CD4-positive, alpha-beta T cell (primary cell): Measurements from ENCODE around the gene SCN3B. TPM values are rescaled to one million over a fixed set of nuclear protein-coding genes. Genes with fewer than 3 reads are reported as not detected.

Experiments used
- ATAC-seq: fragments of 200-7000 bp; cut with Tn5 transposase; one replicate; pipeline ENCODE4 v1.10.0; 2022; ENCODE audit warnings: mild to moderate bottlenecking; ENCODE audit not compliant: poor library complexity
- CTCF ChIA-PET: fragments of 350-600 bp; sonication (Branson Sonifier 250); formaldehyde crosslinking; loops from one replicate; lab custom pipeline; 2021; ENCODE audit warnings: antibody characterized with exemption, inconsistent platforms; lab: Charles Lee
- POLR2A ChIA-PET: fragments of 350-600 bp; sonication (Branson Sonifier 250); formaldehyde crosslinking; loops from one replicate; lab custom pipeline; 2021; ENCODE audit warnings: antibody characterized with exemption, inconsistent platforms; lab: Charles Lee
- DNase-seq, 14 experiments: peaks; one replicate each; pipeline ENCODE4 v3.0.0-alpha.2; 2013 to 2020; ENCODE audit warnings: mixed read lengths in 2 of 14
- H3K27ac ChIP-seq, 2 donors: one replicate each; pipeline versions ENCODE4 v1.5.1 to v1.7.0; 2013; ENCODE audit warnings: low read length in 2 of 2, low read depth in 1 of 2, mild to moderate bottlenecking in 1 of 2
- H3K27me3 ChIP-seq, 2 experiments: 1 replicate in 1 of 2; 2 replicates in 1 of 2; pipeline versions ENCODE4 v1.6.1 to v1.7.0; 2013; ENCODE audit warnings: low read length in 2 of 2, control low read depth in 1 of 2, mild to moderate bottlenecking in 1 of 2, moderate library complexity in 1 of 2; ENCODE audit not compliant: insufficient read depth in 2 of 2, control insufficient read depth in 1 of 2
- H3K36me3 ChIP-seq: one replicate; pipeline ENCODE4 v1.6.1; 2013; ENCODE audit warnings: low read length, control low read depth; ENCODE audit not compliant: insufficient read depth
- H3K4me1 ChIP-seq: one replicate; pipeline ENCODE4 v1.6.1; 2013; ENCODE audit warnings: low read length, control low read depth; ENCODE audit not compliant: insufficient read depth
- H3K4me3 ChIP-seq: one replicate; pipeline ENCODE4 v1.5.1; 2013; ENCODE audit warnings: mild to moderate bottlenecking, low read length, moderate library complexity
- H3K9me3 ChIP-seq, 2 experiments: 1 replicate in 1 of 2; 2 replicates in 1 of 2; pipeline versions ENCODE4 v1.6.1 to v1.7.0; 2013; ENCODE audit warnings: low read length in 2 of 2, mild to moderate bottlenecking in 2 of 2, control low read depth in 1 of 2, moderate library complexity in 1 of 2; ENCODE audit not compliant: control insufficient read depth in 1 of 2, insufficient read depth in 1 of 2
- H3K27ac Mint-ChIP-seq: one replicate; pipeline ENCODE4 v1.8.0; 2020; ENCODE audit warnings: mixed read lengths
- H3K27me3 Mint-ChIP-seq: one replicate; pipeline ENCODE4 v1.8.0; 2021; ENCODE audit warnings: mixed read lengths
- H3K36me3 Mint-ChIP-seq: one replicate; pipeline ENCODE4 v1.8.0; 2021; ENCODE audit warnings: low read depth, mixed read lengths
- H3K4me1 Mint-ChIP-seq: one replicate; pipeline ENCODE4 v1.8.0; 2021; ENCODE audit warnings: low read depth, mixed read lengths
- H3K4me3 Mint-ChIP-seq: one replicate; pipeline ENCODE4 v1.8.0; 2020; ENCODE audit warnings: mild to moderate bottlenecking, mixed read lengths
- H3K9me3 Mint-ChIP-seq: one replicate; pipeline ENCODE4 v1.8.0; 2020; ENCODE audit warnings: mixed read lengths
- CTCF ChIP-seq: fragments of 200-600 bp; IDR thresholded peaks from one replicate; pipeline ENCODE4 v1.8.0; 2022; ENCODE audit warnings: antibody characterized with exemption, mild to moderate bottlenecking
- intact Hi-C, 2 experiments: fragments of 100-400 bp; cut with DNase I in 1 of 2; cut with micrococcal nuclease in 1 of 2; formaldehyde crosslinking; loops; one replicate each; pipeline versions ENCODE4 v1.15.1 to v1.9.0; 2023 to 2025; cut with DNase I, micrococcal nuclease
- total RNA-seq, 174 experiments: library from RNA in 2 of 174; stranded (reverse) in 2 of 174; gene quantifications; one replicate each; pipeline ENCODE4 v1.2.3 and lab custom pipeline; 2021 to 2026

Gene SCN3B
- total RNA-seq, 2 experiments from 2014 or later: not detected

DNA sequence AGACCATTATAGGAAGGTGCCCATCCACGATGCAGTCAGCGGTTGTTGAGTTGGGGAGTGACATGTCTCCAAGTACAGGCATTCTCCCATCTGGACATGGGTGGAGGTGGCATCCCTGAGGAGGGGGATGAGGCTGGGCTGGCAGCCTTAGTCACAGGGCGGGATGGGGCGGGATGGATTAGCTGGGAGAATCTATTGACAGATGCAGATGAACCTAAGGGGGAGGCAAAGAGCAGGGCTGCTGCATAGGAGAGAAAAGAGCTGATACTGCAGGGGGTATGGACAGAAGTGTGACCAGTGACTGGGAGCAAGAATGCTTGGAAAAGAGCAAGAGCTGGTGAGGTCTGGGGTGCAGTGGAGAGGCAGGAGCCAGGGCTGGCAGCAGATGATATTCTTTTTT is 42.7 kb downstream of the SCN3B start:
- no peak for DNase-seq
- no peak overlapping the region for H3K27ac Mint-ChIP-seq

DNA sequence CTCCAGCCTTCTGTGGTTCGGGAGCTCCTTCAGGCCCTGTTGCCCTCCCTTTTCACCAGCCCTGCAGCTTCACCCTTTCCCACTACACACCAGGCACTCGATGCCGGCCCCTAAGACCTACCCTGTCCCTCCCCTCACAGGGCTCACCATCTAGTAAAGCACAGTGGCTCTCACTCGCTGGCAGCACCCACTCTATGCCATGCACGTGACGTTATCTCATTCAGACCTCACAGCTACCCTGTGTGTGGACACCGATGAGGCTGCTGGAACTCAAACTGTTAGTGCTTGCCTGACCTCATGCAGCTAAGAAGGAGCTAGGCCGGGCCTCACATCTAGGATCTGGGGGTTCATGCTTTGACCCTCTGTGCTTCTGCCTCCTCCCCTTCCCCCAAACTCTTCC is 45.5 kb downstream of the SCN3B start:
- TF ChIP-seq CTCF: no peak
- H3K4me1 ChIP-seq: no peaks in the 10 kb centered on the region
- H3K4me3 ChIP-seq: no peak overlapping the region
- H3K27ac ChIP-seq: no peak overlapping the region
- DNase-seq (no peak), ATAC-seq (no peak)
- no peaks in the 10 kb centered on the region for H3K27me3 Mint-ChIP-seq
- H3K36me3 ChIP-seq: peaks cover 65% of the 10 kb centered on the region
- H3K27ac Mint-ChIP-seq: no peak overlapping the region
- POLR2A ChIA-PET: no interaction called here
- no peak overlapping the region for H3K4me3 Mint-ChIP-seq
- CTCF ChIA-PET: no interaction called here
- no peaks in the 10 kb centered on the region for H3K9me3 Mint-ChIP-seq
- intact Hi-C loops: no loop called here
- no peaks in the 10 kb centered on the region for H3K4me1 Mint-ChIP-seq
- H3K27me3 ChIP-seq: no peaks in the 10 kb centered on the region
- no peaks in the 10 kb centered on the region for H3K9me3 ChIP-seq
- peaks cover 77% of the 10 kb centered on the region for H3K36me3 Mint-ChIP-seq

More for the DNA sequence above, 42.7 kb downstream of the SCN3B start:
- no peaks in the 10 kb centered on the region for H3K4me1 Mint-ChIP-seq
- no peaks in the 10 kb centered on the region for H3K27me3 ChIP-seq
- no peak overlapping the region for H3K4me3 Mint-ChIP-seq
- H3K27me3 Mint-ChIP-seq: no peaks in the 10 kb centered on the region
- no peaks in the 10 kb centered on the region for H3K9me3 Mint-ChIP-seq
- no peak for TF ChIP-seq CTCF
- no peak overlapping the region for H3K27ac ChIP-seq
- CTCF ChIA-PET: no interaction called here
- no peak overlapping the region for H3K4me3 ChIP-seq
- ATAC-seq: no peak
- POLR2A ChIA-PET: no interaction called here
- peaks cover 58% of the 10 kb centered on the region for H3K36me3 ChIP-seq
- H3K36me3 Mint-ChIP-seq: peaks cover 73% of the 10 kb centered on the region
- intact Hi-C loops: no loop called here
- no peaks in the 10 kb centered on the region for H3K4me1 ChIP-seq
- H3K9me3 ChIP-seq: no peaks in the 10 kb centered on the region

DNA sequence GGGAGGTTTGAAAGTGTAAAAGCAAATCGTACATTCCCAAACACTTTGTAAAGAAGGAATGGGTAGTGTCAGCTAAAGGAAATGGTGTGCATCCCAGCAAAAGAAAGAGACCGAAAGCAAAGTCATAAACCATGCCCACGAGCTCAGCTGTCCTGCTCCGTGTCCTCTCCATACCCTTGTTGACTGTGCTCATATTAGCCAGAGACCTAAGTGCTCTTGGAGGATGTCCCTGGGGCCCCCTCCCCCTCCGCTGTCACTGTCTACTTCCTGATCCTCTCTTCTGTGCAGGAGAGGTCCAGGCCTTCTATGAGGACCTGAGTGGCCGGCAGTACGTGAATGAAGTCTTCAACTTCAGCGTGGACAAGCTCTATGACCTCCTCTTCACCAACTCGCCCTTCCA is 46.1 kb downstream of the SCN3B start:
- Mint-ChIP-seq H3K27ac (no peak overlapping the region), H3K27me3 (no peaks in the 10 kb centered on the region), H3K36me3 (peaks cover 77% of the 10 kb centered on the region), H3K9me3 (no peaks in the 10 kb centered on the region), H3K4me1 (no peaks in the 10 kb centered on the region), H3K4me3 (no peak overlapping the region)
- no peaks in the 10 kb centered on the region for H3K27me3 ChIP-seq
- H3K27ac ChIP-seq: no peak overlapping the region
- no peaks in the 10 kb centered on the region for H3K4me1 ChIP-seq
- POLR2A ChIA-PET: no interaction called here
- intact Hi-C loops: no loop called here
- H3K4me3 ChIP-seq: no peak overlapping the region
- CTCF ChIA-PET: no interaction called here
- no peak for TF ChIP-seq CTCF
- ATAC-seq: no peak
- no peaks in the 10 kb centered on the region for H3K9me3 ChIP-seq
- DNase-seq: no peak
- peaks cover 62% of the 10 kb centered on the region for H3K36me3 ChIP-seq
